GM20000 (cell line): ENCODE measurements around the gene DDX31.

ENCODE experiments used
- DNase-seq: peaks from one replicate; pipeline ENCODE4 v3.0.0; 2012; ENCODE audit warnings: low spot score
- TF ChIP-seq, protein P1 (sequence below): IDR thresholded peaks from 2 replicates; pipeline ENCODE4 v1.5.1; 2012; ENCODE audit warnings: mild to moderate bottlenecking, control low read depth; ENCODE audit errors: extremely low read depth, missing control alignments

DDX31 gene

DNA sequence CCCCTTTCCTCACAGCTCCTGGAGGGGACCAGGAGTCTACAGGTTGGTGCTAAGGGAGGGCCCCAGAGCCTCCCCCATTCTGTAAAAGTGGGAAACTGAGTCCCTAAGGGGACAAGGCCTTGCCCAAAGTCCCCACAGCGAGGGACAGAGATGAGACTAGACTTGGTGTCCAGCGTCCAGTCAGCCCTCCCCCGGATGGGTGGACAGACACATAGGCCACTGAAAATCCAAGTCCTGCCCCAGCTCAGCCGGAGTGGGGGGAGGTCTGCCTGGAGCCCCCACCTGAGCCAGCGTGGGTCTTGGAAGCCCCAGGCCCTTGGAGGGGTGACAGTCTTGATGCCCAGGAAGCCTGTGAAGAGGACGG, 82.2 kb downstream of the DDX31 start:
- no peak for DNase-seq
- TF ChIP-seq, protein P1, sequence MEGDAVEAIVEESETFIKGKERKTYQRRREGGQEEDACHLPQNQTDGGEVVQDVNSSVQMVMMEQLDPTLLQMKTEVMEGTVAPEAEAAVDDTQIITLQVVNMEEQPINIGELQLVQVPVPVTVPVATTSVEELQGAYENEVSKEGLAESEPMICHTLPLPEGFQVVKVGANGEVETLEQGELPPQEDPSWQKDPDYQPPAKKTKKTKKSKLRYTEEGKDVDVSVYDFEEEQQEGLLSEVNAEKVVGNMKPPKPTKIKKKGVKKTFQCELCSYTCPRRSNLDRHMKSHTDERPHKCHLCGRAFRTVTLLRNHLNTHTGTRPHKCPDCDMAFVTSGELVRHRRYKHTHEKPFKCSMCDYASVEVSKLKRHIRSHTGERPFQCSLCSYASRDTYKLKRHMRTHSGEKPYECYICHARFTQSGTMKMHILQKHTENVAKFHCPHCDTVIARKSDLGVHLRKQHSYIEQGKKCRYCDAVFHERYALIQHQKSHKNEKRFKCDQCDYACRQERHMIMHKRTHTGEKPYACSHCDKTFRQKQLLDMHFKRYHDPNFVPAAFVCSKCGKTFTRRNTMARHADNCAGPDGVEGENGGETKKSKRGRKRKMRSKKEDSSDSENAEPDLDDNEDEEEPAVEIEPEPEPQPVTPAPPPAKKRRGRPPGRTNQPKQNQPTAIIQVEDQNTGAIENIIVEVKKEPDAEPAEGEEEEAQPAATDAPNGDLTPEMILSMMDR = no peak

DNA sequence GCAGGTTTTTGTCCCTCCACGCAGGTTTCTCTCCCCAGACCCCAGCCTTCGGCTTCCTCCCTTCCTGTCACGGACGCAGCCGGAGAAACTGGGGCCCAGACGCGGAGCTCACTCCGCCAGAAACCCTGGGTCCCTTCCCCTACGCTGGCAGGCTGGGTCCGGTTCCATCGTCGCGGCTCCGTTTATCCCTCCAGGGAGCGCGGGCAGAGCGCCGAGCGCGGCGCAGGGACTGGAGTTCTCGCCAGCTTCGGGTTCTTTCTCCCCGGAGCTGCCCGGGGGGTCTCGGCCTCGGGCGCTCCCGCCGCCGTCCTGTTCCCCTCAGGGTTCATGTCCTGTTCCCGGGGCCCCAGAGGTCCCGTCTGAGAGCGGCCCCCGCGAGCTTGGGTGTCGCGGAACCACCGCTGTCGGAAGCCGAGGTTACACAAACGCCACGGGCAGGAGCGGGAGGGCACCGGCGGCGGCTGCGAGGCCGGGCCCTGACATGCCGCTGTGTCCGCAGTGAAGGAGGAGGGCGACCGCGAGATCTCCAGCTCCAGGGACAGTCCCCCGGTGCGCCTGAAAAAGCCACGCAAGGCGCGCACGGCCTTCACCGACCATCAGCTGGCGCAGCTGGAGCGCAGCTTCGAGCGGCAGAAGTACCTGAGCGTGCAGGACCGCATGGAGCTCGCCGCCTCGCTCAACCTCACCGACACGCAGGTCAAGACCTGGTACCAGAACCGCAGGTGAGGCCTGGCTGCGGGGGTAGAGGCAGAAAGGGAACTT, 82.8 kb downstream of the DDX31 start:
- DNase-seq = no peak
- TF ChIP-seq, protein P1 = no peak

- DNase-seq = no peak
- TF ChIP-seq, protein P1 = no peak
Measured at GRCh38 chr9:132585954-132586829, 83.6 kb downstream of the DDX31 start.

DNA sequence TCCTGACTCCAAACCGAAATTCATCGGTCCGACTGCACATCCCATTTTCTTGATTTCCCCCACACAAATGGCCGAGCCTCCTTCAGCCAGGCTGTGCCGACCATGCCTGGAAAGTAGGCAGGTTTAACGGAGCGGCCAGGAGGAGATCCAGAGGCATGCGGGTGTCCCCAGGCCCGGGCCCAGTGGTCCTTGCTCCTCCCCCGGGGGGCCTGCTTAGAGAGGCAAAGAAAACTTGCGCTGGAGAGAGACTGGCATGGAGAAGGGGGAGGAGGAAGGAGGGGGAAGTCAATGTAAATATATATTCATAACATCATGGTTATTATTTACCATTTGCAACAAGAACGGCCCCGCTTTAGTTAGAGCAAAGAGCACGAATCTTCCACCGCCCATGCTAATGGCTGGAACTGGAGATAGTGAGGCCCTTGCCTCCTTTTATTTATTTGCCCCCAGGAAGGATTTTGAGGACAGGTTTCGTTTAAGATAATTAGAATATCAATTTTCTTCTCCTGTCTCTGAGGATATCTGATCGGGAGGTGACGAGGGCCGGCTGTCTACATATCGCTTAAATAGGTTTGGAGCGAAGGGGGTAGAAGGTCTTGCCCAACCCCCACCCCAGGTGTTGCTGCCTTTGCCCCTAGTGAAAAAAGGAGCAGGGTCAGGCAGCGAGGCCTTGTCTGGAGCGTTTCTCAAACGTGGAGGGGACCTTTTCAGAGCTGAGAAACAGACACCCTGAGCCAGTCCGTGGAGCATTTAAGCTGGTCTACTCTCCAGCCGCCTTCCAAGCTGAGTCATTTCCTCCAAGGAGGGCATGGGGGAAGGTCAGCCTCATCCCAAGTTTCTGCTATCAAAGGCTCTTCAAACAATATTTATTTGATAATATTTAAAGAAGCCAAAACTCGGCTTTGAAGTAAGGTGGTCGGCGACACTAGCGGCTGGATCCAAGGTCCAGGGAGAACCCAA, 84.9 kb downstream of the DDX31 start:
- DNase-seq = no peak
- TF ChIP-seq, protein P1 = no peak

- no peak for DNase-seq
- TF ChIP-seq, protein P1 = no peak
Measured at GRCh38 chr9:132583584-132584304, 86.0 kb downstream of the DDX31 start.

DNA sequence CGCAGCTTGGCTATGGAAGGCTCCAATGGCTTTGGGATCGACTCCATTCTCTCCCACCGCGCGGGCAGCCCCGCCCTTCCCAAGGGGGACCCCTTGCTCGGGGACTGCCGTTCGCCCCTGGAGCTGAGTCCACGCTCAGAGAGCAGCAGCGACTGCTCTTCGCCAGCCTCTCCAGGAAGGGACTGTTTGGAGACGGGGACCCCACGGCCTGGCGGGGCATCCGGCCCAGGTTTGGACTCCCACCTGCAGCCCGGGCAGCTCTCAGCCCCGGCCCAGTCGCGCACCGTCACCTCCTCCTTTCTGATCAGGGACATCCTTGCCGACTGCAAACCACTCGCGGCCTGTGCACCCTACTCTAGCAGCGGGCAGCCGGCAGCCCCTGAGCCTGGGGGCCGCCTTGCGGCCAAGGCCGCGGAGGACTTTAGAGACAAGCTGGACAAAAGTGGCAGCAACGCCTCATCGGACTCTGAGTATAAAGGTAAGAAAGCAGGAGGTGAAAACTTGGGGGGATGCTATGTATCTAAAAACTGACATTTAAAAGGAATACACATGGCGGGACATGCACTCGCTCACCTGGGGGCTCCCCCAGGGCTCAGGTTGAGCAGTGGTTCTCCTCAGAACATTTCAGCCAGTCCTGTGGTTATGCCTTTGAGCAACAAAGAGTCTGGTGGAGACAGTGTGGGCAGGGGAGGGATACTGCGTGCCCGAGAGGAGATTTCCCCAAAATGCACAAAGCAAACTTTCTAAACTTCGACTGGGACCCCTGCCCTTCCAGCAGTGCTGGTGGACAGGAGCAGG, 86.8 kb downstream of the DDX31 start:
- TF ChIP-seq, protein P1 = no peak

More for the DNA sequence above, 86.8 kb downstream of the DDX31 start:
- no peak for DNase-seq
